Thyroid gland (tissue), 4 donors: ENCODE results near the gene CMSS1. TPM values are rescaled to one million over a fixed set of nuclear protein-coding genes. Genes with fewer than 3 reads are reported as not detected.

ENCODE experiments used
- DNase-seq, 2 donors: peaks; one replicate each; pipeline ENCODE4 v3.0.0-alpha.2; 2019
- H3K27ac ChIP-seq, 3 donors: fragments of 200-600 bp; sonication (generic); 1 replicate in 2 of 3; 2 replicates in 1 of 3; pipeline ENCODE4 v1.5.1; 2016 to 2019; ENCODE audit warnings: mild to moderate bottlenecking in 1 of 3, moderate library complexity in 1 of 3
- H3K27me3 ChIP-seq: fragments of 200-600 bp; sonication (generic); one replicate; pipeline ENCODE4 v1.5.1; 2019
- H3K36me3 ChIP-seq, 2 donors: fragments of 200-600 bp; sonication (generic); one replicate each; pipeline ENCODE4 v1.5.1; 2016 to 2019
- H3K4me1 ChIP-seq, 2 donors: fragments of 200-600 bp; sonication (generic); one replicate each; pipeline ENCODE4 v1.5.1; 2017 to 2019
- H3K4me3 ChIP-seq, 3 donors: fragments of 200-600 bp; sonication (generic); replicated peaks in 1 of 3; 1 replicate in 2 of 3; 2 replicates in 1 of 3; pipeline ENCODE4 v1.5.1; 2016; ENCODE audit warnings: mild to moderate bottlenecking in 1 of 3
- H3K9me3 ChIP-seq: fragments of 200-600 bp; sonication (generic); one replicate; pipeline ENCODE4 v1.5.1; 2017
- POLR2A ChIP-seq, 2 donors: fragments of 450-650 bp; IDR thresholded peaks; one replicate each; pipeline ENCODE4 v1.6.1; 2017; ENCODE audit warnings: antibody characterized with exemption in 2 of 2, mild to moderate bottlenecking in 2 of 2, moderate library complexity in 1 of 2
- WGBS, 2 donors: methylation state at CpG; one replicate each; pipeline ENCODE4 v1.1.5; 2017; 5-methylcytosine and 5-hydroxymethylcytosine counted together
- intact Hi-C: fragments of 100-400 bp; cut with DNase I; formaldehyde crosslinking; loops from one replicate; pipeline ENCODE4 v1.15.1; 2023
- total RNA-seq, 4 donors: library from RNA; depleted of rRNA; stranded (reverse); fragments of >200 nt; gene quantifications; one replicate each; pipeline ENCODE4 v1.2.3, GENCODE V29; 2016
- TF ChIP-seq, protein P1 (sequence below), 6 experiments: fragments of 200-600 bp in 3 of 6; fragments of 450-650 bp in 3 of 6; sonication (generic) in 3 of 6; IDR thresholded peaks; one replicate each; pipeline ENCODE4 v1.5.1; 2016 to 2019; ENCODE audit warnings: antibody characterized with exemption in 6 of 6, mild to moderate bottlenecking in 2 of 6, inconsistent platforms in 1 of 6, moderate library complexity in 1 of 6

CMSS1 gene
- total RNA-seq, 4 donors from 2014 or later = 7.7 to 15.0 (median 12.9) TPM

- intact Hi-C loops = no loop called here
- TF ChIP-seq POLR2A (IDR thresholded peaks at IDR 0.05) = no peak
- TF ChIP-seq, protein P1, sequence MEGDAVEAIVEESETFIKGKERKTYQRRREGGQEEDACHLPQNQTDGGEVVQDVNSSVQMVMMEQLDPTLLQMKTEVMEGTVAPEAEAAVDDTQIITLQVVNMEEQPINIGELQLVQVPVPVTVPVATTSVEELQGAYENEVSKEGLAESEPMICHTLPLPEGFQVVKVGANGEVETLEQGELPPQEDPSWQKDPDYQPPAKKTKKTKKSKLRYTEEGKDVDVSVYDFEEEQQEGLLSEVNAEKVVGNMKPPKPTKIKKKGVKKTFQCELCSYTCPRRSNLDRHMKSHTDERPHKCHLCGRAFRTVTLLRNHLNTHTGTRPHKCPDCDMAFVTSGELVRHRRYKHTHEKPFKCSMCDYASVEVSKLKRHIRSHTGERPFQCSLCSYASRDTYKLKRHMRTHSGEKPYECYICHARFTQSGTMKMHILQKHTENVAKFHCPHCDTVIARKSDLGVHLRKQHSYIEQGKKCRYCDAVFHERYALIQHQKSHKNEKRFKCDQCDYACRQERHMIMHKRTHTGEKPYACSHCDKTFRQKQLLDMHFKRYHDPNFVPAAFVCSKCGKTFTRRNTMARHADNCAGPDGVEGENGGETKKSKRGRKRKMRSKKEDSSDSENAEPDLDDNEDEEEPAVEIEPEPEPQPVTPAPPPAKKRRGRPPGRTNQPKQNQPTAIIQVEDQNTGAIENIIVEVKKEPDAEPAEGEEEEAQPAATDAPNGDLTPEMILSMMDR (IDR thresholded peaks at IDR 0.05) = no peak
- Histone ChIP-seq H3K9me3 (no peaks in the 10 kb centered on the region), H3K27me3 (no peaks in the 10 kb centered on the region), H3K27ac (no peak overlapping the region), H3K4me3 (no peak overlapping the region), H3K36me3 (no peaks in the 10 kb centered on the region), H3K4me1 (peaks cover 12 to 13% of the 10 kb centered on the region in 2 donors)
- DNase-seq = no peak
- 75 to 78% methylated on average over 1 of the region's 1 CpG for WGBS, 2 donors
Observed at GRCh38 chr3:100081311-100081710, 263.6 kb downstream of the CMSS1 start.

DNA sequence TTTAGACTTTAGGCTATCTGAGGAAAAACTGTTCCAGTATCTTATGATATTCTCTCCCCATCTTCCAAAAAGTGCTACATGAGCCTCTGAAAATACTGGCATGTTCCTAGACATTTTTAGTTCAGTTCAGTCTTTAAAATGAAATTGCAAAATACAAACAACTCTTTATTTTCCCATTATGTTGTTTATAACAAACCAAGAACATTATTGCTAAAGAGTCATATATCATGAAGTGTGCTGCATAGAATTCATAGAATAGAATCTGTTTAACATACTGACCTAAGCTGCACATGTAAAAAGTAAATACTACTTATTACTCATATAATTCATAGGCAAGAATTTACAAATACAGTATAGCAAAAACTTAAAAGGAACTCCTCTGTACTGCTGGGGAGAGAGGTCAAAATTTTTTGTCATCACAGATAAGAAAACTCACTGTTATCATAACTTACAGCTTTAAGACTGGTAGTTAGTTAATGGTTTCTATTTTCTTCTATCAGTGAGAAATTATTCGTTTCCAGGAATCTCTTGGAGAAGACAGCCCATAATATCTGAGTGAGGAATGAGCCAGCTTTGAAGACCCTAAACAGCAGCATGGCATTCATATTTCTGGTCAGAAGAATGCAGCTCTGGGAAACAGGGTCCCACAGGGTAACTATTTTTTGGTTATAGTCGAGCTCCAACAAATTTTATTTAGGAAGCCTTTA lies 264.5 kb downstream of the CMSS1 start:
- H3K9me3 ChIP-seq = no peaks in the 10 kb centered on the region
- WGBS, 2 donors = 84 to 85% methylated on average over 2 of the region's 2 CpGs
- H3K27me3 ChIP-seq = no peaks in the 10 kb centered on the region
- no peak for DNase-seq
- H3K4me1 ChIP-seq = peaks cover 5 to 12% of the 10 kb centered on the region in 2 donors
- TF ChIP-seq, protein P1 (IDR thresholded peaks at IDR 0.05) = no peak
- no peak for TF ChIP-seq POLR2A (IDR thresholded peaks at IDR 0.05)
- no peak overlapping the region for H3K27ac ChIP-seq
- no peak overlapping the region for H3K4me3 ChIP-seq
- intact Hi-C loops = no loop called here
- H3K36me3 ChIP-seq = no peaks in the 10 kb centered on the region

DNA sequence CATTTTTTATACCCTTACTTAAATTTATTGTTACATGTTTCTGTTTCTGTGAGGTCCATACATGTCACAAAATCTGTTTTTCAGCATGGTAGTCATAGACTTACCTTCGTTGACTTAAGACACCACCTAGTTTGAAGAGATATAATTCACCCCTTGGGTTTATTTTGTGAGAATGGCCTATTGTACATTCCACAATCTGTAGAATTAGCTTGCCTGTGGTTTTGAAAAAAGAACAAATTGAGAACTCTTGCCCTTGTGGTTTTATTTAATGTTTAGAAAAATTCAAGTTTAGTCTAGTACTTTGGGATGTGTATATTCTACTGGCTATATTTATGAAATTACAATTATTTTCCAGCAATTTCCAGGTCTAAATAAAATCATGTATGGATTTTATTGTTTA lies 265.1 kb downstream of the CMSS1 start:
- DNase-seq = no peak
- intact Hi-C loops = no loop called here
- no peaks in the 10 kb centered on the region for H3K36me3 ChIP-seq
- H3K4me3 ChIP-seq = no peak overlapping the region
- H3K9me3 ChIP-seq = no peaks in the 10 kb centered on the region
- H3K27ac ChIP-seq = no peak overlapping the region
- H3K27me3 ChIP-seq = no peaks in the 10 kb centered on the region
- peaks cover 0 to 11% of the 10 kb centered on the region in 2 donors for H3K4me1 ChIP-seq
- no peak for TF ChIP-seq POLR2A (IDR thresholded peaks at IDR 0.05)
- TF ChIP-seq, protein P1 (IDR thresholded peaks at IDR 0.05) = no peak
- WGBS, 2 donors = 94 to 97% methylated on average over 1 of the region's 1 CpG

DNA sequence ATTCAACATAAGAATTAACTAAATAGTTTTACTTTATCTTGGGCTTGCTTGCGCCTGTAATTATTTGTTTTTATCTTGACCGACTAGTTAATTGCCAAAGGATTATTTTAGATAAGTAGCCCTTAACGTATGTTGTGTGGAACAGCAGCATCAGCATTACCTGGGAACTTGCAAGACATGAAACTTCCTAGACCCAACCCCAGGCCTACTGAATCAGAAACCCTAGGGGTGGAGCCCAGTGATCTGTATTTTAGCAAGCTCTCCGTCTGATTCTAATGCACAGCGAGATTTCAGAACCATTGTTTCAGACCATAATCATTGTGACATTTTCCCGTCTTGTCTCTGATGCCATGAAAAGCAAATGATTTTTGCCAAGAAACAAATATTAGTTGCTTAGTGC lies 265.5 kb downstream of the CMSS1 start:
- intact Hi-C loops = no loop called here
- DNase-seq = no peak

More for the DNA sequence above, 265.5 kb downstream of the CMSS1 start:
- Histone ChIP-seq H3K4me3 (no peak overlapping the region), H3K36me3 (no peaks in the 10 kb centered on the region), H3K27me3 (no peaks in the 10 kb centered on the region), H3K27ac (no peak overlapping the region), H3K4me1 (peaks cover 0 to 11% of the 10 kb centered on the region in 2 donors), H3K9me3 (no peaks in the 10 kb centered on the region)
- TF ChIP-seq, protein P1 (IDR thresholded peaks at IDR 0.05) = no peak
- no peak for TF ChIP-seq POLR2A (IDR thresholded peaks at IDR 0.05)
- WGBS, 2 donors = 94 to 95% methylated on average over 6 of the region's 6 CpGs
